HL-60/S4 treated with phorbol 12-myristate 13-acetate at 8.2 ng/mL for 4 days and 3 days (cell line): ENCODE results near the gene FBXW7.

Experiments
- in situ Hi-C: fragments of 300-500 bp; cut with MboI; formaldehyde crosslinking; loops from 2 replicates; pipeline ENCODE4 v1.15.0; 2022; ENCODE audit warnings: low sequenced_read_pairs

Gene FBXW7

GRCh38 chr4:152513078-152513477 is 22.8 kb downstream of the FBXW7 start:
- in situ Hi-C loops, result no loop called here

DNA sequence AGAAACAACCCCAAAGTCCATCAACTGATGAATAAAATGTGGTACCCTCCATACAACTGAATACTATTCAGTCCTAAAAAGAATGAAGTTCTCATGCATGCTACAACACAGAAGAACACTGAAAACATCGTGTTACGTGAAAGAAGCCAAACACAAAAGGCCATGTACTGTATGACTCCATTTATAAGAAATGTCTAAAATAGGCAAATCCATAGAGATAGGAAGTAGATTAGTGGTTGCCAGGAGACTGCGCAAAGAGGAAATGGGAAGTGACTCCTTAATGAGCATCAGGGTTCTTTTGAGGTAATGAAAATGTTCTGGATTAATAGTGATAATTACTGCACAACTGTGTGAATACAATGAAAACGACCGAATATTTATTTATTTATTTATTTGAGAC is 23.4 kb downstream of the FBXW7 start:
- in situ Hi-C loops, result no loop called here

- in situ Hi-C loops, result no loop called here
These were observed 25.3 kb downstream of the FBXW7 start for GRCh38 chr4:152510349-152511147.

DNA sequence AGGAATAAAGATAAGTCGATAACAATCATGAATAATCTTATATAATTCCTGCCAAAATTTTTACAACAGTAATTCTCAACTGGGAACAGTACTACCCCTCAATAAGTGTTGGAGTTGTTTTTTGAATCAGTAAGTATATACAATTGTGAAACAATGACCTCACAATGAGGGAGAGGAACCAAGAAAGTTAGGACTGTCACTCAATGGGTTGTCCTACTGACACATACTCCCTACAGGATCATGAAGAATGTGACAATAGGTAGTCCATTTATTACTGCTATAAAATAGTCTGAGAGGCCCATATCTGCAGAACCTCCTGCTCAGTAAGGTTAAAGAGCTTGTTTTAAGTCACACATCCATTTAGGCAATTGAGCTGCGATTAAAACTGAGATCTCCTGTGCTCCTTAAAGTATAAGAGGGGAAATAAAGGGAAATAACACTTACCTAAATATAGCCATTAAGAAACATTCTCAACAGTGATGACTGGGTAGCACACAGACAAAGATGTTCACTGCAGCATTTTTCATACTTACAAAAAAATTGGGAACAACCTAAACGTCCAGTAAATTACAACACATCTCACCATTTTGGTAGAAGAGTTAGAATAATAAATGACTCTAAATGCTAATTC is 26.2 kb downstream of the FBXW7 start:
- in situ Hi-C loops, result loop anchor here (10.0 kb wide), 1 partner anchor 215 kb away; no protein-coding TSS in a partner anchor

GRCh38 chr4:152508818-152509217 is 27.1 kb downstream of the FBXW7 start:
- in situ Hi-C loops, result loop anchor here (10.0 kb wide), 1 partner anchor 216 kb away; no protein-coding TSS in a partner anchor

- in situ Hi-C loops, result loop anchor here (10.0 kb wide), 1 partner anchor 216 kb away; no protein-coding TSS in a partner anchor
These were observed 27.5 kb downstream of the FBXW7 start for GRCh38 chr4:152508386-152508785.

DNA sequence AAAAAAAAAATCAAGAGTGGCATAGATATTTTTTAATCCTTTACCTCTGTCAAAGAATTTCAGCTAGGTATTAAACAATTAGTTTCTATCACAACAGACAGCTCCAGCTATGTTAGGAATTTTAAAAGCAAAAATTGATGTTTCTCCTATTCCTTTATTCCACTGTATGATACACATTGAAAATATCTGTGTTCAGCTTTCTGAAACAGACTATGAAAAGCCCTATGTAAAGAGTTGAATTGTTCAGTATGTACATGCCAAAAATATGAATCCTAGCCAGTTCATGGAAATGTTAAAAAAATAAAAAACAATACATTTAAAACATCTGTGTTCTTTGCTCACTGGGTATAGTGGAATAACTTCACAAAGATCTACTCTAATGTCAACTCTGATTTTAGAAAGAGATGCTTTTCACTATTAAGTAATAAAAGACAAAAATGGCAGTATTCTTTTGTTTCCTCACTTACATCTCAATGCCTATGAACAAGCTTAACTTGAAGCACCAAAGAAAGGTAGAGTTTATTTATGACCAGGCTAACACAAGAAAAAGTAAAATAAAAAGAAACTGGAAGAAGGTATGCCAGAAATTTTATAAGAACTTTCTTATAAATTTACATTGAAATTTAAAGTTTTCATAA is 32.1 kb downstream of the FBXW7 start:
- in situ Hi-C loops, result loop anchor here (10.0 kb wide), 1 partner anchor 221 kb away; no protein-coding TSS in a partner anchor

- in situ Hi-C loops, result loop anchor here (10.0 kb wide), 1 partner anchor 223 kb away; no protein-coding TSS in a partner anchor
These were observed 33.9 kb downstream of the FBXW7 start for GRCh38 chr4:152501846-152502536.

DNA sequence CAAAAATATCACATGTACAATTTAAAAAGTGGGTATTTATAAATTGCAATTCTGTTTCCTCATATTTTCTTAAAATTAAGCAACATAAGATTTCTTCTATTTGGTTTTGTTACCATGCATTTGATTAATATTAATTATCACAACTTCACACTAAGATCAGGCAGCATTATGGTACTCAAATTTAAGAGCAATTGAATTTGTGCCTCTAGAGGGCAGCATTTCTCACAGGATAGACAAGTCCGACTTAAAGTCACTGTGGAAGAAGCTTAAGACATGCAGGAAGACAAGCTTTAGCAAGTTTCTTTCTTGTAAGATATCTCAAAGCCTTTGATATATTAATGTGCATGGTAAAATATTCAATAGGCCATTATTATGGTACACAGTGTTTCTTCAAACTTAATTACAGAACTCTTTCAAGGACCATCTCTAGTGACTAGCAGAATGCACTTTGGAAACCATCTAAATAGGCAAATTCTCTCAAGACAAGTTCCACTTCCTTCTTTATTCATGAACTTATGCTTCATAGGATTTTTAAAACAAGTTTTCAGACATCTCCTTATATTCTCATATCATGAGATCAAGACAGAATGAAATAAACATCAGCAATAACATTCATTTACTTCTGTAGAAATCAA is 35.0 kb downstream of the FBXW7 start:
- in situ Hi-C loops, result loop anchor here (10.0 kb wide), 1 partner anchor 224 kb away; no protein-coding TSS in a partner anchor

GRCh38 chr4:152500275-152500674 is 35.6 kb downstream of the FBXW7 start:
- in situ Hi-C loops, result loop anchor here (10.0 kb wide), 1 partner anchor 225 kb away; no protein-coding TSS in a partner anchor

GRCh38 chr4:152499344-152499743 is 36.5 kb downstream of the FBXW7 start:
- in situ Hi-C loops, result no loop called here

GRCh38 chr4:152494020-152494419 is 41.9 kb downstream of the FBXW7 start:
- in situ Hi-C loops, result no loop called here

DNA sequence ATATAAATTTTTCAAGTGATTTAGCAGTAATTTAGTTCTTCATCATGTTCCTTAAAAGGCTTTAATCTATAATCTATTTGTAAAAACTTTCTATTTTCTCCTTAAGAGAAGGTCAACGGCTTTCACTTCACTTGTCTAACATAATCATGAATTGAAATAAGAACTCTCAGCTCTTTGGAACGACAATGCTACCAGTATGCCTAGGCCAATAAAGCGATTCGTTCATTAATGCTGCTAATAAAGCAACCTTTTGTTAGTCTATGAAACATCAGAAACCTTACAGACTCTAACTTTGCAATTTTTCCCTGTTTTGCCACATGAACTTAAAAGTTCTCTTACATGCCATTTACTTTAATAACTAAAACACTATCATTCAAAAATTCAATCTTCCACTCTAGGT is 47.6 kb downstream of the FBXW7 start:
- in situ Hi-C loops, result no loop called here

DNA sequence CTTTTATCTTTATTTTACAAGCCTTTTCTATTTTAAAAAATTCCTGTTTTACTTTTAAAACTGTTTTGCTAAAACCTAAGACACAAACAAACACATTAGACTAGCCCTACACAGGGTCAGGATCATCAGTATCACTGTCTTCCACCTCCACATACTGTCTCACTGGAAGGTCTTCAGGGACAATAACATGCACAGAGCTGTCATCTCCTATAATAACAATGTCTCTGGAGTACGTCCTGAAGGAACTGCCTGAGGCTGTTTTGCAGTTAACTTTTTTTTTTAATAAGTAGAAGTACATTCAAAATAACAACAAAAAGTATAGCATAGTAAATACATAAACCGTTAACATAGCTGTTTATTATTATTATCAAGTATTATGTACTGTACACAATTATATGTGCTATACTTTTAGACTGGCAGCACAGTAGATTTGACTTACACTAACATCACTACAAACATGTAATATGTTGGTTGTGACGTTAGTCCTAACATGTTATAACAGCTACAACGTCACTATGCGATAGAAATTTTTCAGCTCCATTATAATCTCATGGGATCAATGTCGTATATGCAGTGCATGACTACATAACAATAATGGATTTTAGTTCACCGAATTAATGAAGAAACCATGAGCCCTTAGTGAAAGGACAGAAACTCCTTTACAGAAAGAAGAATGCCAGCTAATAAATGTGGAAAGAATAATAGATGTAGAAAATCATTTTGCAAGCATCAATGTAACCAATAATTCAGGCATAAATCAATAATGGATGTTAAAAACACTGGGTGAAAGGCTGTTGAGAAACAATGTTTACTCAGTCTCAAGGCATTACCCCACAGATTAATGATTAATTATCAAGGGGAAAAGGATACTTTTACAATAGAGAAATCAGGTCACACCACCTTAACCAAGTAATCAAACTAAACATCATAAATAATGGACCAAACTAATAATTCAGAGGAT is 49.2 kb downstream of the FBXW7 start:
- in situ Hi-C loops, result no loop called here

DNA sequence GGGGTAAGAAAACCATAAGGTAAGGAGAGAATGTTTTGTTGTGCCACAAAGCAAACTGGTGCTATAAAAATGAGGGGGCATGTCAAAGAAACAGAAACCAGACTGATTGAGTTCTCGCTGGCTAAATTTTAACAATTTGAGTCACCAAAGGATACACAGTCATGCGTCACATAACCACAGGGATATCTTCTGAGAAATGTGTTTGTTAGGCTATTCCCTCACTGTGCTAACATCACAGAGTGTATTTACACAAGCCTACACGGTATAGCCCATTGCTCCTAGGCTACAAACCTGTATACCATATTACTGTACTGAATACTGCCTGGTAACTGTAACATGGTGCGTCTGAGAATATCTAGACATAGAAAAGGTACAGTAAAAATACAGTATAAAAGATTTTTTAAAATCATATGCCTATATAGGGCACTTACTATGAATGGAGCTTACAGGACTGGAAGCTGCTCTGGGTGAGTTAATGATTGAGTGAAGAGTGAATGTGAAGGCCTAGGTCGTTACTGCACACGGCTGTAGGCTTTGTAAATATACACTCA is 50.1 kb downstream of the FBXW7 start:
- in situ Hi-C loops, result no loop called here

DNA sequence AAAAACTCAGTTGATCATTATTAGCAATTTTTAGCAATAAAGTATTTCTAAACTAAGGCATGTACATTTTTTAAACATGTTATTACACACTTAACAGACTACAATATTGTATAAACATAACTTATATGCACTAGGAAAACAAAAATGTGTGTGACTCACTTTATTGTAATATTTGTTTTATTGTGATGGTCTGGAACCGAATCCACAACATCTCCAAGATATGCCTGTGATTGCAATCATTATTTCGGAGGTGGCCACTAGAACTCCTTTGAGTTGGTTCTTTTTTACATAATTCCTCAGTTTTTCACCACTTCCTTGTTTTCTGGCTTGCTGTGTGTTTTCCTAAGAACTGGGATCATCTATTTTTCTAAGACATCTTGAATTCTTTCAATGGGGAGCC is 53.7 kb downstream of the FBXW7 start:
- in situ Hi-C loops, result no loop called here

DNA sequence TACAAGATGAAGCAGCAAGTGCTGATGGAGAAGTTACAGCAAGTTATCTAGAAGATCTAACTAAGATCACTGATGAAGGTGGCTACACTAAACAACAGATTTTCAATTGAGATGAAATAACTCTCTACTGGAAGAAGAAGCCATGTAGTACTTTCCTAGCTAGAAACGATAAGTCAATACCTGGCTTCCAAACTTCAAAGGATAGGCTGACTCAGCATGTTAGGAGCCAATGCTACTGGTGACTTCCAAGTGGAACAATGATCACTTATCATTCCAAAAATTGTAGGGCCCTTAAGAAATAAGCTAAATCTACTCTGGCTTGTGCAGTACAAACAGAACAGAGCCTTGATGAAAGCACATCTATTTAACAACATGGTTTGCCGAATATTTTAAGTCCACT is 55.0 kb downstream of the FBXW7 start:
- in situ Hi-C loops, result no loop called here

GRCh38 chr4:152480326-152480725 is 55.6 kb downstream of the FBXW7 start:
- in situ Hi-C loops, result no loop called here

- in situ Hi-C loops, result no loop called here
These were observed 56.4 kb downstream of the FBXW7 start for GRCh38 chr4:152479428-152480026.
